HG03571 (cell line): Measurements from ENCODE around the gene MYADM.

Experiments used
- ATAC-seq: cut with Tn5 transposase; IDR thresholded peaks from one replicate; pipeline ENCODE4 v1.9.1; 2021; ENCODE audit not compliant: unreplicated experiment

The MYADM gene

DNA sequence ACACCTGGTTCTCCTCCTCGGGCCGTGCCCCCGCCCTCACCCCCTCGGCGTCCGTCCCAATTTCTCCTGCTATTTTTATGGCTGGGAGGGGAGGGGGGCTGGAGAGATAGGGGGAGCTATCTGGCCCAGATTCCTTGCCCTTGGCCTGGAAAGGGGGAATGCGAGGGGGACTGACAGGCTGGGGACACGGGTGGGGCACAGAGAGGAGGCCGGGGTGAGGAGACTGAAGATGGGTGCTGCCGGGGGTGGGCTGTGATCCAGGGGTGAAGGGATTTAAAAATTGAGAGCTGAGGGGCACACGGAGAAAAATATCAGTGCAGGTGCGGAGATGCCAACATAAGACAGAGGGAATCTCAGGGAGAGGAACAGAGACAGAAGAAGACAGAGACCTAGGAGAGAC, 16.6 kb downstream of the MYADM start:
- no peak for ATAC-seq

DNA sequence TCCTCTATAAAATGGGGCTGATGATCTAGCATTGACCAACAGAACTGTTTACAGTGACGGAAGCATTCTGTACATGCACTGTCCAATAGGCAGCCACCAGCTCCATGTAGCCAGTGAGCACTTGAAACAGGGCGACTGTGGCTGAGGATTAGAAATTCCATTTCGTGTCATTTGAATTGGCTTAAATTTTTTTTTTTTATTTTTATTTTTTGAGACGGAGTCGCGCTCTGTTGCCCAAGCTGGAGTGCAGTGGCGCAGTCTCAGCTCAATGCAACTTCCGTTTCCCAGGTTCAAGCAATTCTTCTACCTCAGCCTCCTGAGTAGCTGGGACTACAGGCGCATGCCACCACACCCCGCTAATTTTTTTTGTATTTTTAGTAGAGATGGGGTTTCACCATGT, 17.4 kb downstream of the MYADM start:
- no peak for ATAC-seq

DNA sequence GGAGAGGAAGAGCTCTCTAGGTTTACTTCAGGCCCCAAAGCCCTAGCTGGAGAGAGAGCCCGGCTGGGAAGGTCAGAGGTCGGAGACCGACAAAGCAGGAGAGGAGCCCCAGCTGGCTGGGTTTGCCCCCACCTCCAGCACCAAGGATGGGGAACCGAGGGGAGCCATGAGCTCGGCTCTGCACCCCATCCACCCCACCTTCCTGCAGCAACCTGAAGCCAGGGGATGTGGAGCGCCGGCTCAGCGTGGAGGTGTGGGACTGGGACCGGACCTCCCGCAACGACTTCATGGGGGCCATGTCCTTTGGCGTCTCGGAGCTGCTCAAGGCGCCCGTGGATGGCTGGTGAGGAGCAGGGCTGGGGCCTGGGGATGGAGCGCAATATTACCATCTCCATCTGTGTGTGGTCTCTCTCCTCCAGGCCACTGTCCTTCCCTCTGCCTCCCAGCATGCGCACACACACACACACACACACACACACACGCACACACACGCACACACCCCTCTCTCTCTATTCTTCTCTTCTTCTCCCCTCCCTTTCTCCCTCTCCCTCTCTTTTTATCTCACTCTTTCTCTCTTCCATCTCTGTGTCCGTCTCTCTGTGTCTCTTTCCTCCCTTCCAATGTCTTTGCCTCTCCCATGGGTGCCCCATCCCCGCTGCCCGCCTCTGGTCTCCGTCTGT, 24.8 kb downstream of the MYADM start:
- no peak for ATAC-seq

DNA sequence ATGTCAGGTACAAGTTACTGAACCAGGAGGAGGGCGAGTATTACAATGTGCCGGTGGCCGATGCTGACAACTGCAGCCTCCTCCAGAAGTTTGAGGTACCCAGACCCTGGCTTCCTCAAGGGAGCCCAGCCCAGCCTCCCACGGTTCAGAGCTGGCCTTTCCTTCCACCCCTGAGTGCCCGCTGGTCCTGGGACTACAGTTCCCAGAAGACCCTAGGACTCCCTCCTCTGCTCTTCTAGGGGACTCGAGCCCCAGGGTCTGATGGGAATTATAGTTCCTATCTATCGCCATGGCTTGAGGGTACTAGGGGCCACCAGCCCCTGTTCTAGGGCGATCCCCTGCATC, 25.3 kb downstream of the MYADM start:
- no peak for ATAC-seq

DNA sequence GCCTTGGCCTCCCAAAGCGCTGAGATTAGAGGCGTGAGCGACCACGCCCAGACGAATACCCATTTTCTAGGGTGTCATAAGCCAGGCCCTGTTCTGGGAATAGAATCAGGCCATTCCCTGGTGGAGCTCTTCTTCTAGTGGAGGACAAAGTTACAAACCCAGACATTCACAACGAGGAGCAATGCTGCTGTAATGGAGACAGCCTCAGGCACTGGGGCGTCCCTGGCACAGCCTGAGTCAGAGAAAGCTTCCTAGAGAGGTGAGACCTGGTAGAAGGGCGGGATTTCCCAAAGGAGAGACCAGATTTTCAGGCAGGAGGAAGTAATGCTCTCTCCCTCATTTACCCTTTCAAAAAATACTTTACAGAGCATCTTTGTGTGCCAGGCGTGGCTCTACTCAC, 27.0 kb downstream of the MYADM start:
- ATAC-seq: no peak

DNA sequence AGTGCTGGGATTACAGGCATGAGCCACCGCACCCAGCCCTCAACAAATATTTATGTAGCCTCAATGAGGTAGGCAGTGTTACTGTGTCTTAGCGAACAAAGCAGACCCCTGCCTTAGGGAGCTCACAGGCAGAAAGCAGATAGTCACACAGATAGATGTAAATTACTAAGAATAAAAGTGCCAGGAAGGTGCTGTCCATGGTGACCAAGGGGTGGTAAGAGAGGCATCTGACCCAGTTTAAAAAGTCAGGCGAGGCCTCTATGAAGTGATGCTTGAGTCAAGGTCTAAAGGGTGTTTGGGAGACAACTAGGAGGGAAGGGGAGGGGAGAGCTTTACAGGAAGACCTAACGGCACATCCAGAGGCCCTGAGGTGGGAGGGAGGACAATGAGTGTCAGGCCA, 29.0 kb downstream of the MYADM start:
- no peak for ATAC-seq

DNA sequence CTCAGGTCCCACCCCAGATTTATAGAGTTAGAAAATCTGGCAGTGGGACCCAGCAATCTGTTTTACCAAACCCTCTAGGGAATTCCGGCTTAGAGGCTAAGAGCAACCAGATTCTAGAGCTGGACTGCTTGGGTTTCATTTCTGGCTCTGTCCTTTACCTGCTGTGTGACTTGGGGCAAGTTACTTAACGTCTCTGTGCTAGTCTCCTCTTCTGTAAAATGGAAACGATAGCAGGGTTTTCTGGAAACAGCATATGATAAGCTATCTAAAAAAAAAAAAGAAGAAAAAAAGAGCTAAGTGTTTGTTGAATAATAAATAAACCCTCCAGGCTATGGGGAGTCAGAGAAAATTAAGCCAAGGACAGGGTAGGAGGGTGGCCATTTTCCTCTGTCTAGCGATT, 29.8 kb downstream of the MYADM start:
- ATAC-seq: no peak

DNA sequence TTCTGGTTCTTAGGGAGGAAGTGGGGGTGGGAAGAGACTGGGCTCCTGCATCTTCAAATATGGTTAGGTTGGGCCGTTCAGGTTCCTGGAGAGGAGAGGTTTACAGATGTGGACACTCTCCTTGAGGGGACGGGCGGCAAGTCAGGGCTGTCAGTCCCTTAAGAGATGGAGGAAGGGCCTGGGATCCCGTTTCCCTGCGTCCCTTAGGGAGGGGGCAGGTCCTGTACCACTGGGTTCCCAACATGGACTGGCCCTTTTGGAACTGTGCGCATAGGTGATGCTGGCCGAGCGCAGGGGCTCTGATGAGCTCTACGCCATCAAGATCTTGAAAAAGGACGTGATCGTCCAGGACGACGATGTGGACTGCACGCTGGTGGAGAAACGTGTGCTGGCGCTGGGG, 30.5 kb downstream of the MYADM start:
- ATAC-seq: no peak

DNA sequence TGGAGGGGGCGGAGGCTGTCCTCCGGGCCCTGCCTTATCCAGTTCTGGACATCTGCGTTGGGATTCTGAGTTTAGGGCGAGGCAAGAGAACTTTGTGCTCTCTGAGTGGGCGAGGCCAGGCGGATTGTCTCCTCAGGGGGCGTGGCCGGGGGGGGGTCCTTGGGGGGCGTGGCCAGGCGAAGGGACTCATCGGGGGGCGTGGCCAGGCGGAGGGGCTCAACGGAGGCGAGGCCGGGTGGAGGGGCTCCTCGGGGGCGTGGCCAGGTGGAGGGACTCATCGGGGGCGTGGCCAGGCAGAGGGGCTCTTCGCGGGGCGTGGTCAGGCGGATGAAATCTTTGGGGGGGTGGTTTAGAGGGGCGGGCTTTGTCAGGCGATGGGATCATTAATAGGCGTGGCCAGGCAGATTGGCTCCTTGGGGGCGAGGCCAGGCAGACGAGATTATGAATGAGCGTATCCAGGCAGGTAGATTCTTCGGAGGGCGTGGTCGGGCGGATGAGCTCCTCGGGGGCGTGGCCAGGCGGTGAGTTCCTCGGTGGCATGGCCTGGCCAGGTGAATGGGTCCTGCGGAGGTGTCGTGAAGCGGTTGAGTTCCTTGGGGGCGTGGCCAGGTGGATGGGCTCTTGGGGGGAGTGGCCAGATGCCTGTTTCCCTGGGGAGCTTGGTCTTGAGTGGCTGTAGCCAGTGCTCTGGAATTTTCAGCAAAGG, 31.1 kb downstream of the MYADM start:
- no peak for ATAC-seq

DNA sequence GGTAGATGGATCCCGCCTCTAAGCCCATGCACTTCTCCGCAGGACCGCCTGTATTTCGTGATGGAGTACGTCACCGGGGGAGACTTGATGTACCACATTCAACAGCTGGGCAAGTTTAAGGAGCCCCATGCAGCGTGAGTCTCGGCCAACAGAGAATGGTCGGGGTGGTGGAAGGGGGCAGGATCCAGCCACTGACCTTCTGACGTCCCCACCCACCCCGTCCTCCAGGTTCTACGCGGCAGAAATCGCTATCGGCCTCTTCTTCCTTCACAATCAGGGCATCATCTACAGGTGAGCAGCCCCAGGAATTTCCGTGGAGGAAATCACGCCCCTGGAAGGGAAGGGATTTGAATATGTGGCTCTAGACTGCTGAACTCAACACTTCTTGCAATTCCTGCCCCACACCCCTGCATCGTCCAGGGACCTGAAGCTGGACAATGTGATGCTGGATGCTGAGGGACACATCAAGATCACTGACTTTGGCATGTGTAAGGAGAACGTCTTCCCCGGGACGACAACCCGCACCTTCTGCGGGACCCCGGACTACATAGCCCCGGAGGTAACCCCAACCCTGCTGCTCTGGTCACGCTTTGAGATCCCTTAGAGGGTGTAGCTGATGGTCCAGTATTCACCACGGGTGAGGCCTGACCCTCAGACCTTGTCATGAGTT, 32.6 kb downstream of the MYADM start:
- no peak for ATAC-seq

DNA sequence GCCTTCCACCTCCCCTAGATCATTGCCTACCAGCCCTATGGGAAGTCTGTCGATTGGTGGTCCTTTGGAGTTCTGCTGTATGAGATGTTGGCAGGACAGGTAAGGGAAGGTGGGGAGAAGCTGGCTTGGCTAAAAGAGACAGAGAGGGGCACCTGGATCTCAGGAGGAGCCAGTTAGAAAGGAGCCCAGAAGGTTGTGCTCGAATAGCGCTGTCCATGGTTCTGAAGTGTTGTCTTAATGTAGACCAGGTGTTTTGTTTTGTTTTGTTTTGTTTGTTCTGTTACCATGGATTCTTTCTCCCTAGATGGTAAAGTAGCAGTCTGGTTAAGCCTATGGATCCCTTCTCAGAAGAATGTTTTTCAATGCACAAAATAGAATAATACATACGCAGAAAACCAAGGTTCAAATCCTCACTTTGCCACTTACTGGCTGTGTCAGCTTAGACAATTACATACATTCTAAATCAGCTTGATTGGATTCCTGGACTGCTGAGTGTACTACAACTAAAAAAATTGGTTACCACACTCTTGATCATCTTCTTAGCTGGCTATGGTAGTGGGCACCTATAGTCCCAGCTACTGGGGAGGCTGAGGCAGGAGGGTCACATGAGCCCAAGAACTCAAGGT, 35.5 kb downstream of the MYADM start:
- ATAC-seq: no peak

DNA sequence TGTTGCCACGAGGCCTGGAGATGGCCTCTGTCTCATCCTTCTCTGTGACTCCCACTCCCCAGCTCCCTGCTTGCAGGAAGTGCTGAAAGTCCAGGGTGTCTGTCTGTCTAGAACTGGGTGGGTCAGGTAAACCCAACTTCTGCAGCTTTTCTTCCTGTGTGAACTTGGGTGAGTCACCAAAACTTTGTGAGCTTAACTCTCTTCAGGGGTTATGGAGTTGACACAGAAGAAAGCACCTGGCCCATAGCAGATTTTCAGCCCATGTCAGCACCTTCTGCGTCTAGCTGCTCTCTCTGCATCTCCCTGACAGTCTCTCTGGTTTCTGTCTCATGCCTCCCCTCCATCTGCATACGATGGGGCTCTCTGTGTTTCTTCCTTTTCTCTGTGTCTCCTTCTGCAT, 37.2 kb downstream of the MYADM start:
- no peak for ATAC-seq

DNA sequence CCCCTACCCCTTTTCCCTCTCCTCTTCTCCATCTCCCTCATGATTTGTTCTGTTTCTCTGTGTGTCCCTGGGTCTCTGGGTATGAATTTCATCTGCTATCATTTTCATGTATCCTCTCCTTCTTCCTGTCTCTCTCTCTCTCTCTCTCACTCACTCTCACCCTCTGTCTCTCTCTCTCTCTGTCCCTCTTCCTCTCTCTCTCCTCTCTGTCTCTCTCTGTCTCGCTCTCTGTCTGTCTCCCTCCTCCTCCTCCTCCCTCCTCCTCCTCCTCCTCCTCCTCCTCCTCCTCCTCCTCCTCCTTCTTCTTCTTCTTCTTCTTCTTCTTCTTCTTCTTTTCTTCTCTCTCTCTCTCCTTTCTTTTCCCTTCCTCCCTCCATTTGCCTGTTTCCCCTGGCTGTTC, 38.1 kb downstream of the MYADM start:
- no peak for ATAC-seq

DNA sequence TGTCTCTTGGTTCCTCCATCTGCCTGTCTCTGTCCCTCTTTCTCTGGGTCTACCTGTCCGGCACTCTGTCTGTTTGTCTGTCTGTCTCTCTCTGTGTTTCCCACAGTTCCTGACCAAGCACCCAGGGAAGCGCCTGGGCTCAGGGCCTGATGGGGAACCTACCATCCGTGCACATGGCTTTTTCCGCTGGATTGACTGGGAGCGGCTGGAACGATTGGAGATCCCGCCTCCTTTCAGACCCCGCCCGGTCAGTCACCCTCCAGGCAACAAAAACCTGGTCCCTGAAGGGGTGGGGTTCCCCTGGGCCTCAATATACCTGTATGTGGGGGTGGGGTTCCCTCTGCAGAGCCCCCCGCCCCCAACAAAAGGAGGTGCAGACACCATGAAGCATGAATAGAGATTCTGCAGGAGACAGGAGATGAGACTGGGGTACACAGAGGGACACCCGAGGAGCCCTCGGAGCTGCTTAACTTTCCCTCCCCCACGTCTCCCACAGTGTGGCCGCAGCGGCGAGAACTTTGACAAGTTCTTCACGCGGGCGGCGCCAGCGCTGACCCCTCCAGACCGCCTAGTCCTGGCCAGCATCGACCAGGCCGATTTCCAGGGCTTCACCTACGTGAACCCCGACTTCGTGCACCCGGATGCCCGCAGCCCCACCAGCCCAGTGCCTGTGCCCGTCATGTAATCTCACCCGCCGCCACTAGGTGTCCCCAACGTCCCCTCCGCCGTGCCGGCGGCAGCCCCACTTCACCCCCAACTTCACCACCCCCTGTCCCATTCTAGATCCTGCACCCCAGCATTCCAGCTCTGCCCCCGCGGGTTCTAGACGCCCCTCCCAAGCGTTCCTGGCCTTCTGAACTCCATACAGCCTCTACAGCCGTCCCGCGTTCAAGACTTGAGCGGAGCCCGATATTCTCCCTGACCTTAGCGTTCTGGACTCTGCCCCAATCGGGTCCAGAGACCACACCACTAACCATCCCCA, 38.8 kb downstream of the MYADM start:
- ATAC-seq: no peak

DNA sequence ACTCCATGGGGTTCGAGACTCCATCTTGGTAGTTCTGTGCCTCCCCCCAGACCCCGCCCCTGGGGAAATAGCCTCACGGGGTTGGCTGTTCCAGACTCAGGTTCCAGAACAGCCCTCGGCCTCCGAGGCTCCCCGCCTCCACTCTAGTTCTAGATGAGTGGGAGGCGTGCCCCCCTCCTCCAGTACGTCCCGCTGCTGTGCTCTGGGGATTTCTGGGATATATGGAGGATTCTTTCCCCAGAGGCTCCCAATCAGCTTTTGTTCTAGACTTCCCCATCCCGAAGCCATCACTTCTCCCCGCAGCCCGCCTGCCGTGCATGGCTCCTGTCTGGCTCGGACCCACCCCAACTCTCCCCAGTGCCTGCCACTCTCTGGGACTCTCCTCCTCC, 39.5 kb downstream of the MYADM start:
- no peak for ATAC-seq

DNA sequence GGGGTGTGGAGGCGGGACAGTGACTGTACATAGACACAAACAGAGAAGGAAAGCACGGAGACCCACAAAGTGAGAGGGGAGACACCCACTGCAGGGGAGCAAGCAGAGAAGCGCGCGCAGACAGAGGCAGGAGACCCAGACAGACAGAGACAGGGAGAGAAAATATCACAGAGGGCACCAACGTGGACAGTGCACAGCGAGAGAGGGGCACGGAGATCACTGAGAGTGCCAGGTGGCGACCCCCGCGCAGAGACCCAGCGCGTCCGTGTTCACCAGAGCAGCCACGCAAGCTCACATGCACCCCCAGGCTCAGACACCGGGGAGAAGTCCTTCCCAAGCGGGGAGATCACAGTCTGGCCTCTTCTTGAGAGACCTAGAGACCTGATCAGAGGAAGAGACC, 40.0 kb downstream of the MYADM start:
- ATAC-seq: no peak

DNA sequence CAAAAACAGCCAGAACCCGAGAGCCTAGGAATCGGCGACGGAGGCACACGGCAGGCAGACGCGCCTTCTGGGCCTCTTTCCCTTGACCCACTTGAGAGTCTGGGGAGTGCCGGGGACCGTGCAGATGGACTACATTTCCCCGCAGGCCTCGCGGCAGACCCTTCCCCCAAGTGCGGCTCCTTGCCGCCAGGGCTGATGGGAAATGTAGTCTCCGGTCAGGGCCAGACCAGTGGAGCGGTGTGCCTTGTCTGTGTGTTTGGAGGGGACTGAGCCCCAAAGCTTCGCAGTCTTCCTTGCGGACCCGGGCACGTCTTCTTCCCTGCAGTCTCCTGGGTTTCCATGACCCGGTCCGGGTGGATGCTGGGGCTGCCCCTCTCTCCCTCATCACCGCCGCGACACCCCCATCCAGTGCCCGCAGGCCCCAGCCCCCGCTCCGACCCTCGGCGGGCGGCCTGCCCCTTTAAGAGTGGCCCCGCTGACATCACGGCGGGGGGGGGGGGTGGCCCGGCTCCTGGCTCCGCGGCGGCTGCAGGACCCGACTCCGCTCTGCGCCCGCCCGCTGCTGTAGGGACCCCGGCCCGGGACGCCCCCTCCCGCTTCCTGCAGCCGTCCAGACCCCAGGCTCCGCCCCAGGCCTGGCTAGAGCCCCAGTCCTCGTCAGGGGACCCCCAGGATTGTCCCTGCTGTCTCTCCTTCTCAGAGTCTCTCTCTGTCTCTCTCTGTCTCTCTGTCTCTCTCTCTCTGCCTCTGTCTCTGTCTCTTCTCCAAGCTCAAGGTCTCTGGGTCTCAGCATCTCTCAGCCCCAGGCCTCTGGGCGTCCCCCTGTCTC, 40.6 kb downstream of the MYADM start:
- ATAC-seq: no peak

DNA sequence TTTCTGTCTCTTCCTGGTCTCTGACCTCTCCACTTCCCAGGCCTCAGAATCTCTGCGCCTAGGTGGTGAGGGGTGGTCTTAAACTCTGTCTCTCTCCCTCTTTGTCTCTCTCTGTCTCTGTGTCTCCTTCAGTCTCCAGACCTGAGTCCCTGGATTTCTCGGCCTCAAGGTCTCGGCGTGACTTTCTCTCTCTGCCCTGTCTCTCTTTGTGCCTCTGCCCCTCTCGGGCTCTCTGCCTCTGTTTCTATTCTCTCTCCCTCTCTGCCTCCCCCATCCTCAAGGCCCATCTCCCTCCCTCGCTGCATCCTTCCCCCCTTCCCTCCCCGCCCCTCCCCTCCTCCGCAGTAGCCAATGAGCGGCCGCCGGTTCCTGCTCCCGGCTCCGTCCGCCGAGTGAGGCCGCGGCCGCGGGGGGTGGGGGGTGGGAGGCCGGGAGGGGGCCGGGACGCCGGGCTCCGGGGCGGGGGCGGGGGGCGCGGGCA, 41.3 kb downstream of the MYADM start, which contains the start of gene CACNG7:
Gene CACNG7 (plus strand): TSS at position 344 of the 481 bp plus-strand sequence. CDS start 3,554 bp downstream, outside the sequence.
- ATAC-seq: no peak

DNA sequence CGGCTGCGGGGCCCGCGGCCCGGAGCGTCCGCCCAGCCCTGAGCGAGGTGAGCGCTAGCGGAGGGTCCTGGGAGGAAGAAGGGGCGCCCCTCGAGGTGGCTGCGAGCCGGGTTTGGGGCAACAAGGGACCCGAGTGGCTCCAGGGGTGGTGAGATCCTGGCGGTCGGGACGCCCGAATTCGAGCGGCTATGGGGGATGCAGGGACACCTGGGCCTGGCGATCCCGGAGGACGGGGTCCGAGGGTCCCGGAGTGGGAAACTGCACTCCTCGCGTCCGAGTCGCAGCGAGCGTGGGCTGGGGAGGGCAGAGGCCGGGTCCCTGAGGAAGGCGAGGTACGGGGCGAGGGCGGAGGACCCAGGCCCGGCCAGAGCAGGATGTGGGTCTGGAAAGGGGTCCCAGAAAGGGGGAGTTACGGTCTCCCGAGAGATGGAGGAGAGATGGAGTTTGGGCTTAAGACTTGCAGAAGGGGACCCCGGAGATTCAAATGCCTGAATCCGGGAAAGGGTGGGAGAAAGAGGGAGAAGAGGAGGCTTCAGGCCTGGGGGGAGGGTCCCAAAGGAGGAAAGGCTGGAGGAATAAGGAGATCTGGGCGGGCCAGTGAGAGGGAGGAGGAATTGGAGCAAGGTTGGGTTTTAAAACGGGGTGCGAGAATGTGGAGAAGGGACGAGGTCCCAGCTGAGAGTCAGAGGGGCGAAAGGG, 41.9 kb downstream of the MYADM start:
- no peak for ATAC-seq
